CD4-positive, alpha-beta memory T cell (primary cell): ENCODE measurements around the gene VPS51. TPM values are rescaled to one million over a fixed set of nuclear protein-coding genes. Genes with fewer than 3 reads are reported as not detected.

Source experiments
- CTCF ChIA-PET: fragments of 350-600 bp; sonication (Branson Sonifier 250); formaldehyde crosslinking; loops from one replicate; lab custom pipeline; 2021; ENCODE audit warnings: inconsistent platforms; ENCODE audit not compliant: partially characterized antibody; lab: Charles Lee
- POLR2A ChIA-PET: fragments of 350-600 bp; sonication (Branson Sonifier 250); formaldehyde crosslinking; loops from one replicate; lab custom pipeline; 2021; ENCODE audit not compliant: partially characterized antibody; lab: Charles Lee
- DNase-seq, 5 donors: peaks; one replicate each; pipeline versions ENCODE4 v3.0.0 to v3.0.0-alpha.2; 2020 to 2022; ENCODE audit warnings: mixed read lengths in 1 of 5
- H3K27ac ChIP-seq: one replicate; pipeline ENCODE4 v1.7.0; 2013; ENCODE audit warnings: low read depth, low read length
- H3K27me3 ChIP-seq: 2 replicates; pipeline ENCODE4 v1.7.0; 2013; ENCODE audit warnings: mild to moderate bottlenecking, low read length, moderate library complexity; ENCODE audit not compliant: insufficient read depth
- H3K36me3 ChIP-seq: 2 replicates; pipeline ENCODE4 v1.7.0; 2013; ENCODE audit warnings: mild to moderate bottlenecking, low read length, moderate library complexity; ENCODE audit not compliant: insufficient read depth
- H3K4me1 ChIP-seq: 2 replicates; pipeline ENCODE4 v1.7.0; 2013; ENCODE audit warnings: mild to moderate bottlenecking, low read length, moderate library complexity; ENCODE audit not compliant: insufficient read depth
- H3K4me3 ChIP-seq, 2 donors: one replicate each; pipeline ENCODE4 v1.7.0; 2013; ENCODE audit warnings: low read length in 2 of 2, mild to moderate bottlenecking in 1 of 2
- H3K9me3 ChIP-seq, 2 donors: one replicate each; pipeline ENCODE4 v1.7.0; 2013; ENCODE audit warnings: low read length in 2 of 2, control low read depth in 1 of 2; ENCODE audit not compliant: control insufficient read depth in 1 of 2
- H3K27ac Mint-ChIP-seq, 7 donors: one replicate each; pipeline ENCODE4 v1.8.0; 2020 to 2021; ENCODE audit warnings: mixed read lengths in 7 of 7, mild to moderate bottlenecking in 6 of 7, inconsistent platforms in 3 of 7, moderate library complexity in 3 of 7
- H3K27me3 Mint-ChIP-seq, 2 donors: one replicate each; pipeline ENCODE4 v1.8.0; 2020 to 2021; ENCODE audit warnings: mixed read lengths in 2 of 2
- H3K36me3 Mint-ChIP-seq, 2 donors: one replicate each; pipeline ENCODE4 v1.8.0; 2020 to 2021; ENCODE audit warnings: mixed read lengths in 2 of 2, inconsistent platforms in 1 of 2, mild to moderate bottlenecking in 1 of 2
- H3K4me1 Mint-ChIP-seq, 4 donors: one replicate each; pipeline ENCODE4 v1.8.0; 2020 to 2021; ENCODE audit warnings: mixed read lengths in 4 of 4, mild to moderate bottlenecking in 1 of 4
- H3K4me3 Mint-ChIP-seq, 8 donors: one replicate each; pipeline ENCODE4 v1.8.0; 2020 to 2021; ENCODE audit warnings: mixed read lengths in 8 of 8, mild to moderate bottlenecking in 7 of 8, moderate library complexity in 6 of 8, inconsistent platforms in 3 of 8
- H3K9me3 Mint-ChIP-seq, 8 donors: one replicate each; pipeline ENCODE4 v1.8.0; 2020 to 2021; ENCODE audit warnings: mixed read lengths in 8 of 8, mild to moderate bottlenecking in 5 of 8, inconsistent platforms in 3 of 8, moderate library complexity in 1 of 8
- intact Hi-C: fragments of 100-400 bp; cut with micrococcal nuclease; formaldehyde crosslinking; loops from one replicate; pipeline ENCODE4 v1.15.1; 2023
- polyA plus RNA-seq, 2 donors: library from polyadenylated mRNA; unstranded; fragments of 300-500 nt; fragmentation: Illumina TruSeq; gene quantifications; one replicate each; pipeline ENCODE4 v1.2.3, GENCODE V29; 2021
- total RNA-seq, 2 experiments: library from RNA; stranded (reverse); gene quantifications; one replicate each; pipeline ENCODE4 v1.2.3, GENCODE V29; 2021

VPS51 gene
- total and polyA plus RNA-seq, 4 experiments from 2014 or later = 87.0 to 226 (median 167) TPM

GRCh38 chr11:65057526-65057925, 38.5 kb upstream of the VPS51 start:
- no peak overlapping the region for H3K4me3 Mint-ChIP-seq
- no peaks in the 10 kb centered on the region for H3K9me3 Mint-ChIP-seq
- peaks cover 0 to 3% of the 10 kb centered on the region in 2 donors for H3K27me3 Mint-ChIP-seq
- Histone ChIP-seq H3K27me3 (no peaks in the 10 kb centered on the region), H3K4me1 (peaks cover 26% of the 10 kb centered on the region), H3K4me3 (no peak overlapping the region), H3K27ac (no peak overlapping the region), H3K9me3 (no peaks in the 10 kb centered on the region), H3K36me3 (no peaks in the 10 kb centered on the region)
- H3K27ac Mint-ChIP-seq = no peak overlapping the region
- peaks cover 10 to 14% (median 14%) of the 10 kb centered on the region in 4 donors for H3K4me1 Mint-ChIP-seq
- POLR2A ChIA-PET = no interaction called here
- DNase-seq = no peak
- CTCF ChIA-PET = no interaction called here
- intact Hi-C loops = no loop called here
- no peaks in the 10 kb centered on the region for H3K36me3 Mint-ChIP-seq

GRCh38 chr11:65058012-65058411, 38.0 kb upstream of the VPS51 start:
- intact Hi-C loops = no loop called here
- no peak overlapping the region for H3K27ac ChIP-seq
- H3K4me1 Mint-ChIP-seq = peaks cover 10 to 14% (median 14%) of the 10 kb centered on the region in 4 donors
- H3K27me3 ChIP-seq = no peaks in the 10 kb centered on the region
- no peaks in the 10 kb centered on the region for H3K9me3 Mint-ChIP-seq
- no peaks in the 10 kb centered on the region for H3K9me3 ChIP-seq
- no peak overlapping the region for H3K4me3 ChIP-seq
- POLR2A ChIA-PET = no interaction called here
- H3K36me3 Mint-ChIP-seq = no peaks in the 10 kb centered on the region
- no peak overlapping the region for H3K4me3 Mint-ChIP-seq
- no peak for DNase-seq
- H3K36me3 ChIP-seq = no peaks in the 10 kb centered on the region
- H3K27me3 Mint-ChIP-seq = peaks cover 0 to 3% of the 10 kb centered on the region in 2 donors
- no peak overlapping the region for H3K27ac Mint-ChIP-seq
- CTCF ChIA-PET = no interaction called here
- H3K4me1 ChIP-seq = peaks cover 26% of the 10 kb centered on the region

DNA sequence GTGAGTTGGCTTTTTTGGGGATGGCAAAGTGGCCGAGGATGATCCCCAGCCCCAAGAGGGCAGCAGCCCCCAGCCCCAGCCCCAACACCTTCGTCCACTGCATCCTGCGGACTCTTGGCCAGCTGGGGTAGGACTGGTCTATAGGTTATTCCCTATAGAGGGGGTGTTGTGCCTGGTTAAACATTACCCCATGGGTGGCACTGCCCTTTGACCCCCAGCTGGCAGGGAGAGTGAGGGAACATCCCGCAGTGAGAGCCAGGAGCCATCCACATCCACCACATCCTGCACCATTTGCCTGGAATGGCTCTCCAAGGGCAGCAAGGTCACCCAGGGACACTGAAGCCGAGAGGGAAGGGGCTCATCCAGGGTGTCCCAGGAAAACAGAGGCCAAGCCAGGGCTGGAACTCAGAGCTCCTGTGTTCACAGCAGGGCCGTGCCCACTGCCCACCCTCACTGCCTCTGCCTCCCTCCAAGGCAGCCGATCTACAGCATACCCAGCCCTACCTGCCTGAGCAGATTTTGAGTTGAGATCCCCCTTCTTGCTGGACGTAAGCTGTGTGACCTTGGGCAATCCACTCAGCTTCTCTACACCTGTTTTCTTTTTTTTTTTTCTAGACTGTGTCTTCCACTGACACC, 37.5 kb upstream of the VPS51 start, which contains the start of gene NAALADL1:
Gene NAALADL1, minus strand, starts transcription at position 135 of the 636 bp plus-strand sequence. Its CDS starts 32 bp downstream, at position 103.
- Histone ChIP-seq H3K4me3 (no peak within 1 kb of the TSS), H3K27me3 (no peaks in the 10 kb centered on the region), H3K36me3 (no peaks in the 10 kb centered on the region), H3K9me3 (no peaks in the 10 kb centered on the region), H3K27ac (no peak within 1 kb of the TSS), H3K4me1 (peaks cover 22% of the 10 kb centered on the region)
- intact Hi-C loops = no loop called here
- Mint-ChIP-seq H3K4me1 (peaks cover 9 to 13% (median 11%) of the 10 kb centered on the region in 4 donors), H3K4me3 (no peak within 1 kb of the TSS), H3K36me3 (no peaks in the 10 kb centered on the region), H3K9me3 (no peaks in the 10 kb centered on the region), H3K27me3 (peaks cover 0 to 3% of the 10 kb centered on the region in 2 donors), H3K27ac (peak within 1 kb of the TSS in 1 of 7 donors; percentile 26)
- no peak for DNase-seq
- ChIA-PET CTCF (no interaction called here), POLR2A (no interaction called here)

- Mint-ChIP-seq H3K27me3 (peaks cover 0 to 3% of the 10 kb centered on the region in 2 donors), H3K4me3 (no peak overlapping the region), H3K9me3 (no peaks in the 10 kb centered on the region), H3K27ac (peak overlapping the region in 1 of 7 donors; percentile 26), H3K36me3 (no peaks in the 10 kb centered on the region), H3K4me1 (peaks cover 0 to 3% (median 2%) of the 10 kb centered on the region in 4 donors)
- H3K27ac ChIP-seq = no peak overlapping the region
- H3K4me3 ChIP-seq = no peak overlapping the region
- peaks cover 12% of the 10 kb centered on the region for H3K4me1 ChIP-seq
- ChIA-PET CTCF (interaction anchor here (1.1 kb wide), 2 partner anchors 47 to 256 kb away, joined by 3 read pairs; no protein-coding TSS in a partner anchor), POLR2A (no interaction called here)
- H3K9me3 ChIP-seq = no peaks in the 10 kb centered on the region
- intact Hi-C loops = no loop called here
- H3K27me3 ChIP-seq = no peaks in the 10 kb centered on the region
- no peaks in the 10 kb centered on the region for H3K36me3 ChIP-seq
- no peak for DNase-seq
These were observed 36.5 kb upstream of the VPS51 start for GRCh38 chr11:65059523-65059922.

DNA sequence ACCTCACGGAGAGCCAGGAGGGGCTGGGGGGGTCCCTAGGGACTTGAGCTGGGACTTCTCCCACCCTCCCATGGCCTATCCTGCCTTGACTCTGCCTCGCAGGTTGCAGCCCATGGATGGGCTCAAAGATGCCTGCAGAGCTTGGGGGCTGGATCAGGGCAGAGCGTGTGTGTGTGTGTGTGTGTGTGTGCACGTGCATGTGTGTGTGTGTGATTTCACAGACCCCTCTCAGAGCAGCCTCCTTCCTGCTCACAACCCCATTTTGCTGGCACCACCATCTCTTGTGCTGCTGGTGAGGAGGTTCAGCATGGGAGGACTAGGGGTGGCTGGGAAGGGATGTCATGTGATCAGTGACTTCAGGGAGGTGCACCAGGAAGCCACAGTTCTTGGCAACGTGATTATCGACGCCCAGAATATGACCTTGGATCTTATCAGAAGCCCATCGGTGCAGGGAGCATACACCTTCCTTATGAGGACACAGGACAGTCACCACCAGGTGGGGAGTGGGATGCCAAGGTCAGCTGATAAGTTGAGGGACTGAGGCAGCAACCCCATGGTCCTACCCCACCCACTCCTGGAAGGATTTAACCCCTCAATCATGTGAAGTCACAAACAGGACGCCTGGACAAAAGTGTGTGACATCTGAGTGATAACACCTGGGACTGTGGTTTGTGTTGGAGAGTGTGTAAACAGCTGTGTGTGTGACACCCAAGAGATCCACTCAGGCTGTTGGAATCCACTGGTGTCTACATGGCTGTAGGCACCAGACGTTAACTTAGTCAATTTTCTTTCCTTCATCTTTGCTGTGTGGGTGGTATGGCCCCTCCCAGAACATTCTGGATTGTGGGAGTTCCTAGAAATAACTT, 35.8 kb upstream of the VPS51 start:
- H3K27me3 ChIP-seq = no peaks in the 10 kb centered on the region
- no peaks in the 10 kb centered on the region for H3K36me3 Mint-ChIP-seq
- no peak overlapping the region for H3K4me3 ChIP-seq
- no peaks in the 10 kb centered on the region for H3K36me3 ChIP-seq
- ChIA-PET POLR2A (no interaction called here), CTCF (interaction anchor here (1.1 kb wide), 2 partner anchors 47 to 255 kb away, joined by 3 read pairs; no protein-coding TSS in a partner anchor)
- H3K4me1 ChIP-seq = peaks cover 10% of the 10 kb centered on the region
- DNase-seq = no peak
- peaks cover 0 to 2% (median 0%) of the 10 kb centered on the region in 4 donors for H3K4me1 Mint-ChIP-seq
- H3K9me3 Mint-ChIP-seq = no peaks in the 10 kb centered on the region
- intact Hi-C loops = no loop called here
- no peak overlapping the region for H3K4me3 Mint-ChIP-seq
- H3K9me3 ChIP-seq = no peaks in the 10 kb centered on the region
- H3K27ac Mint-ChIP-seq = no peak overlapping the region
- H3K27me3 Mint-ChIP-seq = peaks cover 0 to 3% of the 10 kb centered on the region in 2 donors
- H3K27ac ChIP-seq = no peak overlapping the region

- POLR2A ChIA-PET = no interaction called here
- intact Hi-C loops = no loop called here
- peak overlapping the region in 2 of 7 donors; percentile 35 to 75 for H3K27ac Mint-ChIP-seq
These were observed 35.1 kb upstream of the VPS51 start for GRCh38 chr11:65060913-65061408.

GRCh38 chr11:65063532-65063931, 32.5 kb upstream of the VPS51 start:
- Histone ChIP-seq H3K36me3 (no peaks in the 10 kb centered on the region), H3K27ac (no peak overlapping the region), H3K4me1 (peaks cover 10% of the 10 kb centered on the region), H3K4me3 (no peak overlapping the region), H3K27me3 (no peaks in the 10 kb centered on the region), H3K9me3 (no peaks in the 10 kb centered on the region)
- intact Hi-C loops = no loop called here
- POLR2A ChIA-PET = no interaction called here
- Mint-ChIP-seq H3K4me1 (no peaks in the 10 kb centered on the region), H3K36me3 (no peaks in the 10 kb centered on the region), H3K9me3 (no peaks in the 10 kb centered on the region), H3K27ac (no peak overlapping the region), H3K4me3 (no peak overlapping the region), H3K27me3 (peaks cover 0 to 3% of the 10 kb centered on the region in 2 donors)
- DNase-seq = no peak
- CTCF ChIA-PET = no interaction called here

More at GRCh38 chr11:65060913-65061408, 35.1 kb upstream of the VPS51 start:
- no peaks in the 10 kb centered on the region for H3K9me3 ChIP-seq
- H3K27ac ChIP-seq = no peak overlapping the region
- H3K4me3 Mint-ChIP-seq = no peak overlapping the region
- no peaks in the 10 kb centered on the region for H3K36me3 ChIP-seq
- no peaks in the 10 kb centered on the region for H3K9me3 Mint-ChIP-seq
- DNase-seq = no peak
- no peaks in the 10 kb centered on the region for H3K27me3 ChIP-seq
- H3K36me3 Mint-ChIP-seq = no peaks in the 10 kb centered on the region
- H3K4me3 ChIP-seq = no peak overlapping the region
- H3K4me1 Mint-ChIP-seq = no peaks in the 10 kb centered on the region
- H3K4me1 ChIP-seq = peaks cover 10% of the 10 kb centered on the region
- peaks cover 0 to 3% of the 10 kb centered on the region in 2 donors for H3K27me3 Mint-ChIP-seq
- CTCF ChIA-PET = interaction anchor here (0.7 kb wide), 1 partner anchor 50 kb away, joined by 3 read pairs; no protein-coding TSS in a partner anchor
